Measurements from ENCODE around the gene TACC3.
A peak's percentile ranks its signal among the peaks of the same experiment; 100 is the strongest.

Gene TACC3

GRCh38 chr4:1760521-1761071, 39.3 kb downstream of the TACC3 start:
- DNase-seq (ENCODE audit: low spot score), result no peak

DNA sequence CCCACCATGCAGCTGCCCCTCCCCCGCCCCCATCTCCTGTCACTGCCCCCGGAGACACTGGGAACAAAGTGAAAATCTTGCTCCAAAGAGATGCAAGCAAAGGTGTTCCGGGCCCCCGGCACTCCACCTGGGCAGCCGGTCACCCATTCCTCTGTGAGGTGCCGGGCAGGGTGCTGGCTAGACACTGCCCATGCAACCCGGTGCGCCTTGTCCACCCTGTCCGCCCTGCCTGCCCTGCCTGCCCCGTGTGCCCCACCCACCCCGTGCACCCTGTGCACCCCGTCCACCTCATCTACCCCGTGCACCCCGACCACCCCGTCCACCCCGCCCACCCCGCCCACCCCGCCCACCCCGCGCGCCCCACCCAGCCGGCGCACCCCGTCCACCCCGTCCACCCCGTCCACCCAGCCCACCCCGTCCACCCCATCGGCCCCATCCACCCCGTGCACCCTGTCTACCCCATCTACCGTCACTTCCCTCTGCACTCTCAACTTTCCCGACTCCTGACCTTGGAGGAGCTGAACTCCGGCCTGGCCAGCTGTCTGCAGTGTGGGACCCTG, 39.9 kb downstream of the TACC3 start:
- no peak for DNase-seq (ENCODE audit: low spot score)

DNA sequence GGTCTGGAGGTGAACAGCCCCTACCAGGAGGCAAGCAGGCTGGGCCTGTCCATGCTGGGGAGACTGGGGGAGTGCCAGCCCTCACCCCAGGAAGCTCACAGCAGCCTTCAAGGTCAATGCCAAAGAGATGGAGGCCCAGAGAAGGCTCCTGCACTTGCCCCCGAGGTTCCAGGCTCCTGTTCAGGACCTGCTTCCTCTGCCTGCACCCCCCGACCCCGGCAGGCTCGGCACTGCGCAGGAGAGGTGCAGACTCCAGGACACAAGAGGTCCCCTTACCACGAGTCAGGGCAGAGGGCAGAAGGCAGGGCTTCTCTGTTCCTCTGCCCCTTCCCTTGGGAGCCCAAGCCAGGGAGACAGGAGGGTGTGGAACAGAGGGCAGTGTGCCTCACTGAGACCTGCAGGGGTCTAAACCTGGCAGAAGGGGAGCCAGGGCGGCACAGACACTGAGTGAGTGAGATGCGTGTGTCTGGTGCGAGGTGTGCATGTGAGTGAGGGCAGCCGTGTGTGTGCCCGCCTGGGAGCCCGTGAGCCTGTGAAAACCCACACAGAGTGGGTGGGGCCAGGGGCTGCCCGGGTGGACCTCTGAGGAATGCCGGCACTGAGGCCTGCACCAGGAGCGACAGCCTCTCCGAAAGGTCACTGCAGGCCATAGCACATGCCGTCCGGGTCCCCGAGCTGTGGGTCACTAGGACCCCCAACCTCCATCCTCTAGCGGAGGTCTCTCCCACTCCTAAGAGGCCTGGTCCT, 41.1 kb downstream of the TACC3 start:
- DNase-seq (ENCODE audit: low spot score), result no peak

DNA sequence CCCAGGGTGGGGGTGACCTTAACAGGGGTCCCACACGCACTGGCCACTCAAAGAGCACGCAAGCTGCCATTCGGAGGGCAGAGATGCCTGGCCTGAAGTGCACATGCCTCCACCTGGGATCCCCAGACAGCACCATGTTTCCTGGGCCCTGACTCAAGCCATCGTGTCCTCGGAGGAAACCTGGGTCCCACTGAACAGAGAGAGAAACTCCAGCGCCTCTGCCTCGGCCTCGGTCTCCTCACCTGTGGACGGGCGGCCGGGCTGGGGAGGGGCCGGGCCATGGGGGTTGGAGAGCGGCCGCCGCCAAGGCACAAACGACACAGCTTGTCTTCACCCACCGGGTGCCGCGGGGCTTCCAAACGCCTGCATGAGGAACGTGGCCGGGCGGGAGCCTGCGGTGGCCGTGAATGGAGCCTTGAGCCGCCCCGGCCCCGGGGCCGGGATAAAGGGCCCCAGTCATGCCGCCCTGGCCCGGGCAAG, 41.8 kb downstream of the TACC3 start:
- DNase-seq (ENCODE audit: low spot score), result no peak

DNA sequence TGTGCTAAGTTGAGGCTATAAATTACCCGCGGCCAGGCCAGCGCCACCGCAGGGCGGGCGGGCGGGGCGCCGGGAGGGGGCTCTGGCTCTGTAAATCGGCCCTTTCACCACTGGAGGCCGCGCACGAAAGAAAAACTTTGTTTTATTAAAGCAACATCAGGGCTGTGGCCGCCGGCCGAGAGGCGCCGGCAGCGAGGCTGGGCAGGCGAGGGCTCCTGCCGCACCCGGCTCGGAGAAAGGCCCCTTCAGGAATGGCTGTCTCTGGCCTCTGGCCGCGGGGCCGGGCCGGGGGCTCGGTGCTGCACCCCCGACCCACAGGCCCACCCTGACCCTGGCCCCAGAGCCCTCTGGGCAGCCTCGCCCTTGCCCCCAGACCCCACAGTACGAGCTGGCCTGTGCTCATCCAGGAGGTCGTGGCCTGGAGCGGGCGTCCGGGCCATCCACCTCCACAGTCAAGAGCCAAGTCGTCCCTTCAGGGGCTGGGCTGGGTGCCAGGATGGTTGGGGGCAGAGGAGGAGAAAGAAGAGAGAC, 42.3 kb downstream of the TACC3 start:
- no peak for DNase-seq (ENCODE audit: low spot score)

GRCh38 chr4:1764670-1765069, 43.3 kb downstream of the TACC3 start:
- no peak for DNase-seq (ENCODE audit: low spot score)

DNA sequence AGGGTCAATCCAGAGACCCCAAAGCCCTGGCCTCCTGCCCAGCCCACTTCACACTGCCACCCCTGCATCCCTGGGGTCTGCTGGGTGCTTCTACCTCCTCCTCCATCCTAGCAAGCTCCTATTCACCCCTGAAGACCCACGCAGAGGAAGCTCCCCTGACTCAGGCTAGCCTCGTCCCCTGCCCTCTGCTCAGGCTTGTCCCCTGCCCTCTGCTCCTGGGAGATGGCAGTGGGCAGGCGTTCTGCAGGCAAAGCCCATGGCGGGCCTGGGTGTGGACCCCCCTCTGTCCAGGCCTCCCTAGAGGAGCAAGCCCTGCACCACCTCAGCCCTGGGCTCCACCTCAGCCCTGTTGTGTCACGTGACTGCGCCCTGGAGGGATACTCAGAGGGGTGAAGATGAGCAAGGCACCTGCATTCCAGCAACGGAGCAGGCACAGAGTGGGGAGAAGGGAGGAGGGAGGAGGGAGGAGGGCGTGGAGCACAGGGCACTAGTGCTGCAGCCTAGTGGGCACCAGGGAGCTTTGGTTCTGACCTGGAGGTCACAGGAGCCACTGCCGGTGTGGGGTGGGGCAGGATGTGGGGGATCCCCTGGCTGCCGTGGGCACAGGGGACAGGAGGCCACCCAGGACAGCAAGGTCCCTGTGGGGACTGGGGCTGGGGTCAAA, 44.2 kb downstream of the TACC3 start:
- DNase-seq (ENCODE audit: low spot score), result no peak

GRCh38 chr4:1766106-1767060, 45.1 kb downstream of the TACC3 start:
- peak; percentile 92 for DNase-seq (ENCODE audit: low spot score)

DNA sequence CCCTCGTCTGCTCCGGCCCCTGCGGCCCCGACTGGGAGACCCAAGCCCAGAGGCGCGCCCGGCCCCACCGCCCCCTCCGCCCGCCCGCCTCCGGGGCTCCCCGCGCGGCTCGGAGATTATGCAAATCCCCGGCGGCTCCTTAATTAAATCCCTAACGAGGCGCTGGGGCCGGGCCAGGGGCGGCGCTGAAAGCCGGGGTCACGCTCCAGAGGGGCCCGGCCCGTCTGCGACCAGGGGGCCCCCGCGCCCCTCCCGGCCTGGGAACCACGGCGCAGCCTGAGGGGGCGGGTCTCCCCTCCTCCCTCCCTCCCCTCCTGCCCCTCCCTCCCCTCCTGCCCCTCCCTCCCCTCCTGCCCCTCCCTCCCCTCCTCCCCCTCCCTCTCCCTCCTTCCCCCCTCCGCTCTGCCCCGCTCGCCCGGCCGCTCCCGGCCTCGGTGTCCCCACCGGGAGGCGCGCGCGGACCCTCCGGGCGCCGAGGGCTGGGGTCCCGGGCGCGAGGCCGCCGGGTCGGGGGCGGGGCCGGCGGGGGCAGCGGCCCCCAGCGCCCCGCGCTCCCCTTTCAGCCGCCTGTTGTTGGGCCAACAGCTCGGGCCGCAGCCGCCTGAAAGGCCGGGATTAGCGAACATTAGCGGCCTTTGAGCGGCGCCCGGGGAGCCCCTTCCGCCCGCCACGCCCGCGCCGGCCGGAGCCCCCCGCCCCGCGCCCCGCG, 45.9 kb downstream of the TACC3 start:
- no peak for DNase-seq (ENCODE audit: low spot score)

DNA sequence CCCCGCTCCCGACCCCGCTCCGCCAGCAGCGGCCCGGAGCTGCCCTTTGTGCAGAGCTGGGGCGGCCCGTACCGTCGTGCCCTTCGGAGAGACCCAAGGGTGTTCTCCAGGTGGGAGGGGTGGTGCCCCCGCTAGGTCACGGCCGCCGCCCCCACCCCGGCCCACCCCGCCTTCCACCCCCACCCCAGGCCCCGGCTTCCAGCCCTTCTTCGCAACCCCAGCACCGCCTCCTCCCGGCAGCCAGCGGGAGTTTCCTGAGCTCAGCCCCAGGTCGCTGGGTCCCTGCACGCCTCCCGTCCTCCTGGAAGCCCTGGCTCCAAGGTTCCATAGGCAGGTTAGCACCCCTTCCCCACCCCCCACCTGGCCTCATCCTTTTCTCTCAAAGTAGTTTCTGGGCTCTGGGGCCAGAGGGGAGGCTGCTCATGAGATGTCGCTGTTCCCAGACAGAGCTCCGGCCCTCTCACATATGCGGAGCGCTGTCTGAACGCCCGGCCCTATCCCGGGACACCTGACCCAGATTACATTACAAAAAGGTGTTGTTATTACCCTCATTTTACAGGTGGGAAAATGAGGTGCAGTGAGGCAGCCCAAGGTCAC, 46.5 kb downstream of the TACC3 start:
- peak; percentile 88 for DNase-seq (ENCODE audit: low spot score)

DNA sequence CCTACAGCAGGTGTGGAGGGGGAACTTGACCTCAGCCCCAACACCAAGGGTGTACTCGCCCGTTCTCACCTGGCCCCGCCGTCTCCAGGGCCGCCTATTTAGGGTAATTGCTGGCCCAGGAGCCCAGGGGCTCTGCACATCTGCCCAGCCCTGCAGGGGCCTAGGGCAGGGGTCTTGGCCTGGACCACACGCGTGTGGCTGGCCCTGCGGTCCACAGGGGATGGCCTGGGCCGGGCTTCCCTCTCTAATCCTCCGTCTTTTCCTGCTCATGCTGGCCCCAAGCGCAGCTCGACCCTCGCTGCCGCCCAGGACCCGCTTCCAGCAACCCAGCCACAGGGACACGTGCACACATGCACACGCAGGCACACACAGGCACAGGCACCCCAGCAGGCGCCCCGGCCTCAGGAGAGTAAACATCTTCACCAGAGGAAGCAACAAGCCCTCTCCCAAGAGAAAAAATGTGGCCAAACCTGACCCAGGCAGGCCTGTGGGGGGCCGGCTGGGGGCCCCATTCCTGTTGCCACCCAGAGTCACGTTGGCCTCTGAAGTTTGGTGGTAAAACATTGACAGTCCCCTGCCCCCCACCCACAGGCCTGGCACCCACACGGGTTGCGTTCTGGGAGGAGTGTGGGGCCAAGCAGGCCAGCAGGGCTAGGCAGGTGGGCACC, 47.2 kb downstream of the TACC3 start:
- no peak for DNase-seq (ENCODE audit: low spot score)

DNA sequence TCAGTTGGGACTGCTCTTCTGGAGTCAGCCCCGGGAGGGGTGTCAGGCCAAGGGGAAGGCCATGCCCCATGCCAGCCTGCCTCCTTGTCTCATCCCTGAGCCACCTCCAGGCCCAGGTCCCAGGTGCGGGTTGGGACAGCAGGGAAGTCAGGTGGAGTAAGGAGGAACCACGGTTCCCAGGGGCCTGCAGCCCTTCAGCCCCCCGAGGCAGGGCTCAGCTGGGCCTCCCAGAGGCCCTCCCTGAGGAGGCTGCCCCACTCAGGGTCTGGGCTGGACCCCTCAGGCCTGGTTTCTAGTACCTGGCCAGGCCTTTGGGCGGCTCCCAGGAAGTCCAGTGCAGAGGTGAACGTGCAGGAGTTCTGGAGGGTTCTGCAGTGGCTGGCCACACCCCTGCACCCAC, 48.4 kb downstream of the TACC3 start:
- no peak for DNase-seq (ENCODE audit: low spot score)

DNA sequence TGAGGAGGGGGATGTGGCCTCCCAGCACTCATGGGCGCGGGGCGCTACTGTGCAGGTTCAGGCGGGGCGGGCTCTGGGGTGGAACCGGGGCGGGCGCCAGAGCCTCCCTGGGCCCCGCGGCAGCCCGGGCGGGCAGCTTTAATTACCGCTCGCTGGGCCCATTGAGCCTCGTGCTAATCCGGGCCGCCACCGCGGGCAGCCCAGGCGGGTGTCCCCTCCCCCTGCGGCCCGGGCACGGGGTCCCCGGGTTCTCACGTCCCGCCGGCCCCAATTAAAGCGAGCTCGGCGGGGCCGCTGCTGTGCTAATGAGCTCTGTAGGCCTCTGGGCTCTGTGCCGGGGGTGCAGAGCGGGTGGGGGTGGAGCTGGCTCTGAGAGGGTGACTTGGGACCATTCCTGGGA, 48.9 kb downstream of the TACC3 start:
- DNase-seq (ENCODE audit: low spot score), result no peak

DNA sequence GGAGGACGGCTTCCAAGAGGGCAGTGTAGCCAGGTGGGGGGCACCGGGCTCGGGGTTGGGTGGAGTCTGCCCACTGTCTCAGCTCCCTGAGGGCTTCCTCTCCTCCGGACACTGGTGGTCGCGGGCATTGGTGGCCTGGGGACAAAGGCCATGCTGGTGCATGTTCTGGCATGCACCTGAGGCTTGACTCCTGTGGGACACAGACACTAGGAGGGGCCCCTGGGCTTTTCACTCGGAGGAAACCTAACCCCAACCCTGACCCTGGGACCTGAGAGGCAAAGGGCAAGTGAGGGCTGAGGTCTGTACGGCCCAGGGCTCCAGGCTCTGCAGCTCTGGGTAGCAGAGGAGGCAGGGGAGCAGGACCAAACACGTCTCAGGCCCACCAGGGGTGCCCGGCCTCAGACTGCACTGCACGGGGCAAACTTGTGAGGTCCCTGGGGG, 49.5 kb downstream of the TACC3 start:
- DNase-seq (ENCODE audit: low spot score), result no peak

DNA sequence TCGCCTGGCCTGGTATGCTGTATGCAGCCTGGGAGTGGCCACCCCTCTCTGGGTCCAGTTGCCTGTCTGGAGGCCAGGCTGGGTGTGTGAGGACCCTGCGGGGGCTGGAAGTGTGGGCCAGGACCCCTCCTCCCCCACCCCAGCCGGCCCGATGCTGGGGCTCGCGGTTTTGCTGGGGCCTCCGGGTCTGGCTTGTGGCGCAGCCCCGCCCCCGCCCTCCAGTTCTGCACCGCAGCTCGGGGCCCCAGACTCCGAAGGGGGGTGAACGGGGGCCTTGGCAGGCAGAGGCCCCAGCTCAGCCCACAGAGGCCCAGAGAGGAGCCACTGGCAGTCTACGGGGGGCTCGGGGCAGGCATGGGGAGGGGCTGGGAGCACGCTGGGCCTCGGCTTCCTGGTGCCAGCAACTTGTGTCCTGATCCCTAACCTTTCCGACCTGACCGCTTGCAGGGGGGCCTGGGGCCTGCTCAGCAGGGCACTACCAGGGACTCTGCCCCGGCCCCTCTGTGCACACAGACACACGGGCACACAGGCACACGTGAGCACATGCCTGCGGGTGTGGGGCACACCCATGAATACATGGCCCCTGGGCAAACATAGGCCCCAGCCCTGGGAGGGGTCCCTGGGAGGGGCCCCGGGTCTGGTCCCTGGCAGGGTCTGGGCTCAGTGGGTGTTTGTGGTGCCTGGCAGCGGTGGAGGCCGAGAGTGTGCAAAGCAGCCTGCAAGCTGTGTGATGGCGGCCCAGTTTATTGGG, 50.4 kb downstream of the TACC3 start:
- no peak for DNase-seq (ENCODE audit: low spot score)

DNA sequence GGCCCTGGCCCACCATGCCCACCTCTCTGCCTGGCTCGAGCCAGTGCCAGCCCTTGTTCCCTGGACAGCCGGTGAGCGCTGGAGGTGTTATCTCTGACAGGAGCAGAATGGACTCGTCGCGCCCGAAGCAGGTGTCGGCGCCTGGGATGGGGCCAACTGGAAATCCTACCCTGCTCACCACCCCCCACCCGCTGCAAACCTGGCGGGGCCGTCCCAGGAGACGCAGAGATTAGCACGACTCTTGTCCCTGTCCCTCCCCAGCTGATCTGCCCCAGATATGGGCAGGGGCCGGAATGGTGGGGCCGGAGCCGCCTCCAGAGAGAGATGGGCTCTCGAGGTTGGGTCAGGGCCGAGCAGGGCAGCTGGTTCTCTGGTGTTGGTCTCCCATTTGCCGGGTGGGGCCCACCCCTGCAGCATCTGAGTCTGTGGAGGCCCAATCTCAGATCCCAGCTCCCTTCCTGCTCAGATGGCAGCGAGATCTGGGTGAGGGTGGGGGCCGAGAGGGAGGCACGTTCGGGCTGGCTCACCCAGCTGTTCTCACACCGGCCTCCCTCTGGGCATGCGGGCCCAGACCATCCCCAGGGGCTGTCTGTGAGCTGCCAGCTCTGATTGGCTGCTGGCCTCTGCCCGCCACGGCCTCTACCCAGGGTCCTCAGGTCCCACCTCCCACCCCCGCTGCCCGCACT, 51.7 kb downstream of the TACC3 start:
- DNase-seq (ENCODE audit: low spot score), result no peak

DNA sequence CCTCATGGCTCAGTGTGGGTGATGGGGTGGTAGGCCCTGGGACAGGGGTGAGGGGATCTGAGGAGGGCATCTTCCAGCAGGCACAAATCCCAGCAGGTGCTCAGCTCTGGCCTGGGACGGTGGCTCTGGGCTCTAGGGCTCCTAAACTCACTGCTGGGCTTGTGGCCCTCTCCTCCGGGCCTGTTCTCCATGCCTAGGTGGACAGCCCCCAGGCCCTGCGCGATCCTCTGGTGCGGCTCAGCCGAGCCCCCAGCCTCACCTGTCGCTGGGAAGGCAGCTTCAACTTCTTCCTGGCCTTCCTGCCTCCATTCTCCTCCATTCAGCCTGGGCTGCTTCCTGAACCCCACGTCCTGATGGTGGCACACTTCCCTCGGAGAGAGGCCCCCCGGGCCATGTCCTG, 52.4 kb downstream of the TACC3 start:
- DNase-seq (ENCODE audit: low spot score), result no peak

- no peak for DNase-seq (ENCODE audit: low spot score)
These were observed 54.6 kb downstream of the TACC3 start for GRCh38 chr4:1775731-1776500.

All from ecto neural progenitor cell (in vitro differentiated cells).